ENCODE data around the gene HIBADH.

The HIBADH gene

DNA sequence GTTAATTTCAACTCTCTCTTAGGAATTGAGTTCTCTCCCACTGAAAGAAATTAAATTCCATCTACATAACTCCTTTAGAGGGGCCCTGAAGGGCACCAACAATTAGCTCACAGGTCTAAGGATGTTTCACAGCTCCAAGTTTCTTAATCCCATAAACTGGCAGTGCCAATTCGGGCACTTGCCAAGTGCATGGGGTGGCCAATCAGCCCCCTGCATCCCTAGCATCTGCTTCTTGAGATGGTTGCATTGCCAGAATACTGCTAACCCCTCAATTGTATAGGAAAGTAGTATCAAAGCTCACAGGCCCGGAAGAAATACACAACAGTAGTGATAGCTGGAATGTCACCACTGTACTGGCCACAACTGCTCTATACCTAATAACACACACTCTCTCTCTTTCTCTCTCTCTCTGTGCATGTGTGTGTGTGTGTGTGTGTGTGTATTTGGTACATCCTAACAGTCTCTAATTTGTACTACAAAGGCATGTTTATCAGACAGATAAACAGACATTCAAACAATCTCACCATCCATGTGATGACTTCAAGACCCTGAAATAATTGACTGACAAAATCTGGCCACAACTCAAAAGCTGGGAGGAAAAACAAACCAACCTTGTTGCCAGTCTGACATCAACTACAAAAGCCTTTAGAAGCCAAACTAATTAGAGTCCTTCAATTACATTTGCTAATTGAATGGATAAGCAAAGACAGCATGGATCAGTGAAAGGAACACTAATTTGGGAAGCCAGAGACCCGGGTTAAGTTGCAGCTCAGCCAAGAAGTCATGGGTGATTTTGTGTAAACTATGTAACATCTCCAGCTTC is 27.8 kb downstream of the HIBADH start:
- no peak for DNase-seq

DNA sequence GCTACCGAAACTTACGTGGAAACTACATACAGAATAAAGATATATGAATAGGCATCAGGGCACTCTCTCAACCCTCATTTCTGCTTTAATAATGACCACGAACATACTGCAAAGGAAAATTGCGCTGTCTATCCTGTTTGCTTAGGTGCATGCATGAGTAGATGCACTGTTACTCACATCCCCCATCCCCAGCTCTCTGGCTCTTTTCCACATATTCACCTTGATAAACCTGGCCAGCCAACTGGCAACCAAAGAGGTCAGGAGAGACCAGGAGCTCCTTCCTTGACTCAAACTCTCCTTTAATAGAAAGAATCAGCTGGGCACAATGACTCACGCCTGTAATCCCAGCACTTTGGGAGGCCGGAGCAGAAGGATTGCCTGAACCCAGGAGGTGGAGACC is 29.6 kb downstream of the HIBADH start:
- no peak for DNase-seq

DNA sequence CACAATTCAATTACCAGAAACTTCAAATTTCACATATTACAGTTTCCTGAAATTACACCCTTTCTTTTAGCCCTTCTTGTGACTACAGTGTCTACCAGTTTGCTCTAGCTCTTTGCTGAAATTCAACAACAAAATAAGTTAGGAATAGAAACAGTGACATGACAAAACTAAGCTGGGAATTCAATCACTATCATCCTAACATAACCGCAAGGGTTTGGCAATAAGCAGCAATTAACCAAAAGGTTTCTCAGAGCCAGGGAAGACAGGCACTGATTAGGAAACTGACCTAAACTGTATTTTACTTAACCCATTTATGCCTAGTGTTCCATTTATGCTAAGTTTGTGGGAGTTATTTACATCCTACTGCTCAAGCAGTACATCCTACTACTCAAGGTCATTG is 31.3 kb downstream of the HIBADH start:
- DNase-seq: no peak

DNA sequence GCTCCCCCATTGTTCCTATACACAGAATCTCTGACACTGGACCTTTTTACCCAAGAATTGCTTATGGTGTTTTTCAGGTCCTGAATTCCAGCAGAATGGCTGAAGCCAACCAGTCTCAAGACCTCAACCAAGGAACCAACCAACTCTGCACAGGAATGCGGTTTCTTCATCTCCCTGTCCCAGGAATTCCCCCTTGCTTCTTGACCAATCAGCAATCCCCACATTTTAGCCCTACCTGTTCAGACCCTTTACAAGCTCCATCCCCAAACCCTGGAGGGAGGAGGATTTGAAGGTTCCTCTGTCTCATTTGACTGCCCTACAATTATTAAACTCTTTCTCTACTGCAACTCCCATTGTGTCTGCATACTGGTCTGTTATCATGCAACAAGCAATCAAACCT is 35.5 kb downstream of the HIBADH start:
- no peak for DNase-seq

DNA sequence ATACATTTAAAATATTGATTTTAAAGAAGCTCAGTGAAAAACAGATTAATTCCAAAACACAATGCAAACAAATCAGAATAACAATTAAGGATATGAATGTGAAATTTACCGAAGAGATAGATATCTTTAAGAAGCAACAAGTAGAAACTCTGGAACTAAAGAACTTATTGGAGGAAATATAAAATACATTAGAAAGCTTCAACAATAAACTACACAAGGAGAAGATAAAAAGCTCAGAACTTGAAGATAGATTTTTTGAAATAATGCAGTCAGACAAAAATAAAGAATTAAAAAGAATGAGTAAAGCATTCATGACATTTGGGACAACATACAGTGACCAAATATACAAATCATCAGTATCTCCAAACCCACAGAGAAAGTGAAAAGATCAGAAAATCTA is 43.2 kb downstream of the HIBADH start:
- DNase-seq: no peak

DNA sequence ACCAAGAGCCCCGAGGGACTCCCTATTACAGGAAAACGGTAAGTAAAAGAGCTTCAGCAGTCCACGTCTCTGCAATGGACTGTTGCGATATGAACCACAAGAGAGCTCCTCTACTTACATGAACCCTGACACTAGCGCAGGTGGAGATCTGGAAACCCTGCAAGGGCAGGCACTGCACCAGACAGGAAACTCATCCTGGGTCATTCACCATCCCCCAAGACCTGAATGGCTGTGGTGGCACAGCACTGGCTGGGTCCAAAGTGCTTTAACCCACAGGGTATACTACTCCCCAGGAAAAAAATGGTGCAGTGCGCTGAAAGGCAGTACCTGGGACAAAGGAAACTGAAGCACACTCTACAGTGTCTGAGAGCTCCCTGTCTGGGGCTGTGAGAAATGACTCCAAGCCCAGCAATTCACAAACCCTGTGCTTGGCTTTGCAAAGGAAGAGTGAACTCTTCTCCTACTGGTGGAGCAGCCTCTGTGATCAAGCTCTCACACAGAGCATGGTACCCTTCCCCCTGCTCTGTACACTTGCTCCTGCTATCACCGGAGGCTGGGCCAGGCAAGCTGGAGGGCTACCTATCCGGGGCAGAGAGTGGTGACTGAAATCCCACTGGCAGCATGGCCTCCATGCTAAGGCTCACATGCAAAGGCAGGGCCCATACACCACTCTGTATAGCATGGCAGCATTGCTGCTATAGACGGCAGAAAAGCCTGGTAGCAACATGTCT is 44.9 kb downstream of the HIBADH start:
- no peak for DNase-seq

DNA sequence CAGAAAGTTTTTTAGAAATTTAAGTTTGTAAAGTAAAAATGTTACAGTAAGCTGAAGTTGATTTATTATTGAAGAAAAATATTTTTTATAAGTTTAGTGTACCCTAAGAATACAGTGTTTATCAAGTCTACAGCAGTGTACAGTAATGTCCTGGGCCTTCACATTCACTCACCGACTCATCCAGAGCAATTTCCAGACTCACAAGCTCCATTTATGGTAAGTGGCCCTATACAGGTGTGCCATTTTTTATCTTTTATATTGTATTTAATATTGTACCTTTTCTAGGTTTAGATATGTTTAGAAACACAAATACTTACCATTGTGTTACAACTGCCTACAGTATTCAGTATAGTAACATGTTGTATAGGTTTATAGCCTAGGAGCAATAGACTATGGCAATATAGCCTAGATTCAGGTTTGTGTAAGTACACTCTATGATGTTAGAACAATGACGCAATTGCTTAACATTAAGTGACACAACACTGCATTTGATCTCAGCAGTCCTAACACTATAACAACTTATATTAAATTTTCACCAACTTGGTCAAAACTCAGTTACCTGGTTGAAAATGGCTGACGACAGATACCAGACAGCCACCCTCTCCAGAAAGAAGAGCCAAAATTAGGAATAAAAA is 45.7 kb downstream of the HIBADH start:
- no peak for DNase-seq

DNA sequence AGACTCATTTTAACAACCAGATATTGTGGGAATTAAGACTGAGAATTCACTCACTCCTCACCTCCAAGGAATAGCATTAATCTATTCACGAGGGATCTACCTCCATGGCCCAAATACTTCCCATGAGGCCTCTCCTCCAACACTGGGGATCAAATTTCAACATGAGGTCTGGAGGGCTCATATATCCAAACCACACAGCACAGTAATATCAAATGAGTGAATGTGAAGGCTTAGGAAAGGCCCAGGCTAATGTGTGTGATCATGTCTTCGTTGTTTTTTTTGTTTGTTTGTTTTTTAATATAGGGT is 46.5 kb downstream of the HIBADH start:
- no peak for DNase-seq

DNA sequence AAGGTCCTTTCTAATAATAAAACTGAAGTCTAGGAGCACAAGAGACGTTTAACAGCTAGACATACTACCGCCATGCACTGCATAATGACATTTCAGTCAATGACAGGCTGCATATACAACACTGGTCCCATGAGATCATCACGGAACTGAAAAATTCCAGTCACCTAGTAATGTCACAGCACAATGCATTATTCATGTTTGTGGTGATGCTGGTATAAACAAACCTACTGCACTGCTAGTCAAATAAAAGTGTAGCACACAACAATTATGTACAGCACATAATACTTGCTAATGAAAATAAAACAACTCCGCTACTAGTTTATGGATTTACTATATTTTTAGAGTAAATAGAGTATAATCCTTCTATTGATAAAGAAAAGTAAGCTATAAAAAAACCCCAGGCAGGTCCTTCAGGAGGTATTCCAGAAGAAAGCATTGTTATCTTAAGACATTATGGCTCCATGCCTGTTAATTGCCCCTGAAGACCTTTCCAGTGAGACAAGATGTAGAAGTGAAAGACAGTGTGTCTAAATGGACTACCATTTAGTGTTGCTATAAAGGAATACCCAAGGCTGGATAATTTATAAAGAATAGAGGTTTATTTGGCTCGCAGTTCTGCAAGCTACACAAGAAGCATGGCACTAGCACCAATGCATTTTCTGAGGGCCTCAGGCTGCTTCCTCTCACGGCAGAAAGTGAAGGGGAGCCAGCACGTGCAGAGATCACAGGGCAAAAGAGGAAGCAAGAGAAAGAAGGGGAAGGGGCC is 47.1 kb downstream of the HIBADH start:
- no peak for DNase-seq

DNA sequence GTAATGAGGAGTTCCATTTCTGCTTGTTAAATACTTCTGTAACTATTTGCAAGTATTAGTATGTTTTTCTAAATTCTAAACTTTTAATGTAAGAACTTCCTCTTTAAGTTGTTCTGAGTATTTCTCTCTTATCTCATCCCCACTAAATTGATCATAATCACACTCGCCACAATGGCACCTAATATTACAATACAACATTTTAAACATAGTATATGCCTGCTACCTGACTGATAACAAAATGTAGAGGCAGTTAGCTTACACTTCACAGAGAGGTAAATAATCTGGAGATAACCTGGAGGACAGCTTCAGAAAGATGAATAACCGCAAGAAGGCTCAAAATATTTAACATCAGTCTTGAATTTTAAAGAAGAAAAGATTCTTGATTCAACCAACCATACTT is 48.6 kb downstream of the HIBADH start:
- peak; percentile 15 for DNase-seq

DNA sequence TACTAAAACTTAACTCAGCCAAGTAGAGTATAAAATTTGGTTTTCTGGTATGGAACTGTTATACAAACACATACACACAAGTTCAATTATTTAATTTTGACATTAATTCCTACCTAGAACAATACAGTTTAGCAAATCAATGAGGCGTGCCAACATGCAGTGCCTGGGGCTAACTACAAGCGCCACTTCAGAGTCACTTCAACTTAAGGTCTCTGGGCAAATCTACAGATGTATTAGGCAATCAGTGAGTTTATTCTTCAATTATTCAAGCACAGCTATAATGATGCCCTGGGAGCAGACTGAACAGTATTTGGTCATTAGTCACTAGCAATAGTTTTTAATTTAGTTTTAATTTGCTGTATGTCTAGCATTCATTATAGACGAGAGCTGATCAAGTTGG is 51.6 kb downstream of the HIBADH start:
- DNase-seq: no peak

DNA sequence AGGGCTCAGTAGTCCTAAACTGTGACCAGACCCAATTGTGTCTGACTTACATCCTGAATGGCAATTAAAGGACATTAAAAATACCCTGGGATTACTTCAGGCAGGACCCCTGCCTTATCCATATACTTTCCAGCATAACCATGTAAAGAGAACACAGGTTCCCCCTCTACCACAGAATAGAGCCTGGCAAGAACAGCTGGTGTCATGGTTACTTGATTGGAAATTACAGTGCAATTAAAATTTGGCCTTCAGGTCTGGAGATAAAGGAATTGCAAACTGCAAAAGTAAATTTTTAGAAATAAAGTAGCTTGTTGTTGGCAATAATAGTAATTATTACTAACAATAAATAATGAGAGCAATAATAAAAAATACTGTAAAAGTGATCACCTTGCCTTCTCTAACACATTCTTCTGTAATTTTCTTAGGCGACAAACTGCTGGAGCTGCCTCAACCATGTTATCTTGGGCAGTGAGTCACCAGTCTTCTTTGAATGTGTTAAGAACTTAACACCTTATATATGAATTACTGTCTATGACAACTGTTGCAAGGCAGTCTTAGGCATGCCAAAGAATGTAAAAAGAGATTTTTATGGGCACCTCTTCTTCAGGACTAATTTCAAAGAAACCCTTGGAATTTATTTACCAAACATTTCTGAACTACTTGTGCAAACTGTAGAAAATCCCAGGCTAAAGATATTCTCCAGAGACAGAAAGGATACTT is 53.7 kb downstream of the HIBADH start:
- DNase-seq: peak; percentile 71

DNA sequence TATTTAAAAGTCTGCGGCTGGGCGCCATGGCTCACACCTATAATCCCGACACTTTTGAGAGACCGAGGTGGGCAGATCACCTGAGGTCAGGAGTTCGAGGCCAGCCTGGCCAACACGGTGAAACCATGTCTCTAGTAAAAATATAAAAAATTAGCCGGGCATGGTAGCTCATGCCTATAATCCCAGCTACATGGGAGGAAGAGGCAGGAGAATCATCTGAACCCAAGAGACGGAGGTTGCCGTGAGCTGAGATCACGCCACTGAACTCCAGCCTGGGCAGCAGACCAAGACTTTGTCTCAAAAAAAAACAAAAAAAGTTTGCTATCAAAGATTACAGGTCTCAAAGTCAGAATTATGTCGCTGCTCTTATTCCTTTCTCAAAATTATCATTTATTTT is 55.5 kb downstream of the HIBADH start:
- DNase-seq: no peak

DNA sequence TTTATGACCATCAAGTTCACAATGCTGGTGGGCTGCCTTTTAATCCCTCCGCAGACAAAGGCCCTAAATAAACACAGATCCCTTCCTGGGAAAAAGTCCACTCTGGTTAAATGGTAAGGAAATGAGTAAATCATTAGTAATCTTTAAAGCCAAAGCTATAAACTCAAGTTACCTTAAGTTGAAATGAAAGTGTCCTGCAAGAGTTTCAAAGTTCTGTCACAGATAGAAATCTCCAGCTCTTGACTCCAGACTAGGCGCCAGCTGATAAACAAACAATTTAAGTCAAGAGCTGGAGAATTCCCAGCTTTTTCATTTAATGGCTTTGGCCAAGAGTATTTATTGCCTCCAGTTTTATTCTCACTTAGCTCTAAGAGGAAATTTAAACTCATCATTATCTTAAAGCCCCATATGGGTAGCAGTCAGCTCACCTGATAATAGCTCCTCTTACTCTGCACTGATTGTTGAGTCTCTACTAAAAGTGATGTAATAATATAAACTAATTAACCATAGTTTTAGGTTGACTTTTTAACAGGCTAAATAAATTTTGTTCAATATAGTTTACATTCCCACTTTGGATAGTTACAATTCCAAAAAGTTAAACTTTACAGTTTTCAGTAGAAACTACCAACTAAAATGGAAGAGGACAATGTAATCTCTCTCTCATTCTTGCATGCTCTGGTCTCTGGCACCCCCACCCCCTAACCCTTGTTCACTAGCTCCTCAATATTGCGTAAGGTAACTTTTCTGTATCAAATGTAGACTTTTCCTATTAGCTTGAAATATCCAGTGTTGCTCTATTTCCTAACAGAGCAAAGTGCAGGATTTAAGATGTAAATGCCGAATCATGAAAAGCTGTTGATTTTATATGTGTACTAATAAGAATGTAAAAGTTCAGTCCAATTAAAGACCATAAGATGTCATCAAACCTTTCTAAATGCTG is 56.1 kb downstream of the HIBADH start:
- peak; percentile 6 for DNase-seq

DNA sequence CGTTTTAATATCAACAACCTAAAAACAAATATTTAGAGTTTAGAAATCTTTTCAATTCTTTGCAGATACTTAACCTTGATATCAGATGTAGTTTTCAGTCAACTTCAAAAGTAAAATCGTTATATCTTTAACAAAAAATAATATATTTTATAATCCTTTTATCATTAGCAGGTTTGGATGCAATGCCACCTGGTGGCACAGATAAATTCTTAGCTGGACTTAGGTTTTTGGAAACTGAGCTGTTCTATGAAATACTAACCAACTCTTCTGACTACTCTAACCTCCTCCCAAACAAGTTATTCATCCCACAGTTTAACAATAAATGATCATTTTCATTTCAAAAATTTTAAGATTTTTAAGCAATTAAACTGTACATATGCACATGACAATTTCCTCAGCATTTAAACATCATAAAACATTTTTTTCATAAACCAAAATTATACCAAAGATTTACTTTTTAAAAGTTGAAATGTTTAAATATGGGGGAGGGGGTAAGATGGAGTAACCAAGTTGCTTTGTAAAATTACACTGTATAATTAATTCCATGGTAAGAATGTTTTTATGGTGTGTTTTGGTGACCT is 56.9 kb downstream of the HIBADH start:
- DNase-seq: peak; percentile 27

DNA sequence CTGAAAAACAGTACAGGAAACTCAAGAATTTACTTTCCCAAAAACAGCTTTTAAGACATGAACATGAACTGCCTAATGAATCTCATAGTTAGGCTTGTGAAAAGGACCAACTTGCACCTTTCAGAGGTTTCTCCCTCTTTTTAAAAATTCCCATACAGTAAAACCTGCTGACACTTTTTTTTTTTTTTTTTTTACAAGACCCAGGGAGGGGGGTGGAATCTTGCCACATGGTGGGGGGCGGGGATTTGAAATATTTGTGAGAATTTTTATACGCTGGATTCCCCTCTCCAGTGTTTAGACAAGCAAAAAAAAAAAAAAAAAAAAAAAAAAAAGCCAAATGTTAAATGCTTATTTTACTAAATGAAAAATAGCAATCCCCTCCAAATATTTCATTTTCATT is 57.4 kb downstream of the HIBADH start:
- DNase-seq: no peak

DNA sequence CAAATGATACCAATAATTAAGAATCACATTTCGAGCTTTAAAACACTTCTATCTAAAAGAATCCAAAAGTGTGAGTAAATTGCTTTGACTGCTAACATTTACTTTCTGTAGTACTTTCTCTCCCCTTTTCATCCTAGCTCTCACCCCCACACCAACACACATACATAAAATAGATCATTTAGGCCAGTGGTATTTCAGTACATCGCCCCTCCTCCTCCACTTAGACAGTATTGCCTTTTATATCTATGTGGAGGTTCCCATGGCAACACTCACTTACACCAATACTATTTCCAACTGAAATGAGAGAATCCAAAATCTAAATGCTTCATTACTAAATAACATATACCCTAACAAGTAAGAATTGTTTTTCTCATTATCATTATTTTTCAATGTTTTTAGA is 58.9 kb downstream of the HIBADH start:
- DNase-seq: no peak

DNA sequence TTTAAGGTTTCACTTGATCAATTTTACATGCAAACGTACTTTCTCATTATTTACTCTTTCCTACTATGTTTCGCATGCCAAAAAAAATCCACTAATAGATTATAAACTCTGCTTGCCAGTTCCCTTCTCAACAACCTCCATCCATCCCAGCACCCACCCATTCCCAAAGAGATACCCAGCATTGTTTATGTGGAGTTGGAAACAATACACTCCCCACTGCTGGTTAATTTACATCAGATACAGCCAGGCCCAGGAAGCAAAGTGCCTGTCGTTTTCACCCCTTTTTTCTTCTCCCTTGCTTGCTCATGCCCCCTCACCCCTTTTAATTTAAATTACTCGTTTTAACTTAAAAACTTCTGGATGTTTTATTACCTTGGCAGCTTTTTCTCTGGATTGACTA is 59.9 kb downstream of the HIBADH start:
- no peak for DNase-seq

DNA sequence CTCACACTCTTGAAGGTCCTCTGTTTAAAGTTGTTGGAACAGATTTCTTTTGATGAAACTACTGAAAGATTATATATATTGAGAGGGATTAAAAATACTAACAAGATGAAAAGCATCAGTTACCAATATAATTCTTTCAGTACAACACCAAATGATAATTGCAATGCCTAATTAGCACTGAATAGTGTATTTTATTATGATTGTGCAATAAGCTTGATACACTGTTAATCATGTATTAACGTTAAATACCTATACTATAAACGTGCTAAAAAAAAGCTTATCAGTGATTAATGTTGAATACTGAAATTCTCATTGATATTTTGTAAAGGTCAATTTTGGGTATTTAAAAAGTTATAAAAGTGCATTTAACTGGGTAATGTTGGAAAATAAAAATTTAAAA is 61.5 kb downstream of the HIBADH start:
- no peak for DNase-seq

DNA sequence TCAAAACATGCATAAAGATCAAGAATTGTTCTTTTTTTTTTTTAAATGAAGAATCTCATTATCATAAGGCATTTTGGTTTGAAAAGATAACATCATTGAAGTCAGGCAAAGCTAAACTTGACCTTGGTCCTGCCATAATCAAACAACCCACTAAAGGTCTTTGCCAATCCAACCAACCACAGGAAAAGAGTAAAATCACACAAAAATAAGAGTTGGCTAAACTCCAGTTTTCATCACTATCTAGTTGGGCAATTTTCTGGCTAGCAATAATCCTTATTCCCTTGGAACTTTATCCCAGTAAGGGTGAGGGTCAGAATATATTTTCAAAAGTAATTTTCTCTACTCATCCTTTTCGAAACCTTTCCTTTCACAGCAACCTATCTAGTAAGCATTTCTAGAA is 62.4 kb downstream of the HIBADH start:
- no peak for DNase-seq

DNA sequence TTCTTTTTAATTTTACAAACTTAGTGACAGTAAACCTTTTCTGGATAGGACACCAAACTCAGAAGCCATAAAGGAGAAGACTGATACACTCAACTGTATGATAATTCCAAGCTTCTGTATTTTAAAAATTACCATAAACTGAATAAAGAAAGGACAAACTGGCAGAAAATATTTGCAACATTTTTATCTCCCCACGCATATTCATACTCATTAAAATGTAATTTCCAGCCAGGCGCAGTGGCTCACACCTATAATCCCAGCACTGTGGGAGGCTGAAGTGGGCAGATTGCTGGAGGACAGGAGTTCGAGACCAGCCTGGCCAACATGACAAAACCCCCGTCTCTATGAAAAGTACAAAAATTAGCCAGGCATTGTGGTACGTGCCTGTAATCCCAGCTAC is 67.7 kb downstream of the HIBADH start:
- DNase-seq: no peak

Measured in hematopoietic multipotent progenitor cell treated with erythropoietin and hydrocortisone succinate and interleukin-3 and kit ligand, for 8 days (in vitro differentiated cells).